DMS 273 (cell line): Measurements from ENCODE around the gene TMED8.
"Not testable (repeated sequence)": the region's sequence is repeated elsewhere in the genome, so short reads cannot be mapped to it uniquely, and the experiment has no call there.

Experiments used
- DNase-seq: peaks from one replicate; lab custom pipeline; 2025; ENCODE audit not compliant: unreplicated experiment; lab: John Stamatoyannopoulos, UW

TMED8 gene

GRCh38 chr14:77364146-77364545 lies 12.7 kb downstream of the TMED8 start:
- DNase-seq: no peak

- no peak for DNase-seq
Measured at GRCh38 chr14:77359626-77360025, 17.3 kb downstream of the TMED8 start.

- no peak for DNase-seq
Measured at GRCh38 chr14:77356899-77357298, 20.0 kb downstream of the TMED8 start.

- DNase-seq: no peak
Measured at GRCh38 chr14:77355811-77356210, 21.1 kb downstream of the TMED8 start.

GRCh38 chr14:77353469-77354141 lies 23.3 kb downstream of the TMED8 start:
- no peak for DNase-seq

- no peak for DNase-seq
Measured at GRCh38 chr14:77347751-77348150, 29.1 kb downstream of the TMED8 start.

GRCh38 chr14:77346495-77346894 lies 30.4 kb downstream of the TMED8 start:
- no peak for DNase-seq

GRCh38 chr14:77344377-77344996 lies 32.4 kb downstream of the TMED8 start:
- peak; percentile 23 for DNase-seq

GRCh38 chr14:77343662-77344061 lies 33.2 kb downstream of the TMED8 start:
- peak; percentile 69 for DNase-seq

- no peak for DNase-seq
Measured at GRCh38 chr14:77342726-77343397, 34.0 kb downstream of the TMED8 start.

- DNase-seq: no peak
Measured at GRCh38 chr14:77340389-77340788, 36.5 kb downstream of the TMED8 start.

GRCh38 chr14:77339407-77339806 lies 37.5 kb downstream of the TMED8 start:
- no peak for DNase-seq

- no peak for DNase-seq
Measured at GRCh38 chr14:77338302-77338701, 38.6 kb downstream of the TMED8 start.

- no peak for DNase-seq
Measured at GRCh38 chr14:77337880-77338279, 39.0 kb downstream of the TMED8 start.

GRCh38 chr14:77337255-77337654 lies 39.6 kb downstream of the TMED8 start:
- not testable (repeated sequence) for DNase-seq

- no peak for DNase-seq
Measured at GRCh38 chr14:77335576-77335975, 41.3 kb downstream of the TMED8 start.

GRCh38 chr14:77329872-77330271 lies 47.0 kb downstream of the TMED8 start:
- no peak for DNase-seq

GRCh38 chr14:77327111-77327510 lies 49.8 kb downstream of the TMED8 start:
- no peak for DNase-seq

- no peak for DNase-seq
Measured at GRCh38 chr14:77325746-77326094, 51.2 kb downstream of the TMED8 start.

GRCh38 chr14:77324816-77325745 lies 51.8 kb downstream of the TMED8 start:
- no peak for DNase-seq

GRCh38 chr14:77324289-77324688 lies 52.6 kb downstream of the TMED8 start:
- no peak for DNase-seq
